NCI-H510A (cell line): Measurements from ENCODE around the gene SIGLECL1.
"Not testable (repeated sequence)": the region's sequence is repeated elsewhere in the genome, so short reads cannot be mapped to it uniquely, and the experiment has no call there.

Experiments used
- DNase-seq: peaks from one replicate; lab custom pipeline; 2025; lab: John Stamatoyannopoulos, UW

SIGLECL1 gene

GRCh38 chr19:51250786-51251467 is at the start of gene SIGLECL1:
TSS of gene SIGLECL1 (plus strand) at chr19:51251080. CDS start at chr19:51264073, 12,993 bp downstream.
- no peak for DNase-seq

GRCh38 chr19:51201712-51202111 is 49.2 kb upstream of the SIGLECL1 start:
- DNase-seq: no peak

GRCh38 chr19:51203916-51204315 is 47.0 kb upstream of the SIGLECL1 start:
- no peak for DNase-seq

GRCh38 chr19:51204321-51204720 is 46.6 kb upstream of the SIGLECL1 start:
- DNase-seq: no peak

GRCh38 chr19:51207747-51208146 is 43.1 kb upstream of the SIGLECL1 start:
- DNase-seq: no peak

- no peak for DNase-seq
Measured at GRCh38 chr19:51210191-51210784, 40.6 kb upstream of the SIGLECL1 start.

GRCh38 chr19:51210874-51211361 is 40.0 kb upstream of the SIGLECL1 start:
- not testable (repeated sequence) for DNase-seq

GRCh38 chr19:51211833-51212232 is 39.0 kb upstream of the SIGLECL1 start:
- DNase-seq: no peak

GRCh38 chr19:51219307-51219706 is 31.6 kb upstream of the SIGLECL1 start:
- no peak for DNase-seq

- DNase-seq: no peak
Measured at GRCh38 chr19:51219971-51220370, 30.9 kb upstream of the SIGLECL1 start.

GRCh38 chr19:51220996-51221395 is 29.9 kb upstream of the SIGLECL1 start:
- no peak for DNase-seq

GRCh38 chr19:51224163-51224641 is 26.7 kb upstream of the SIGLECL1 start:
- DNase-seq: no peak

- not testable (repeated sequence) for DNase-seq
Measured at GRCh38 chr19:51224898-51225393, 25.9 kb upstream of the SIGLECL1 start, which contains the start of gene CD33. TSS of gene CD33 (plus strand) at chr19:51225080. CDS start at chr19:51225119, 39 bp downstream.

- DNase-seq: no peak
Measured at GRCh38 chr19:51226067-51226466, 24.8 kb upstream of the SIGLECL1 start.

GRCh38 chr19:51227326-51227725 is 23.6 kb upstream of the SIGLECL1 start:
- DNase-seq: no peak

- DNase-seq: no peak
Measured at GRCh38 chr19:51227966-51228365, 22.9 kb upstream of the SIGLECL1 start.

- DNase-seq: no peak
Measured at GRCh38 chr19:51240866-51241265, 10.0 kb upstream of the SIGLECL1 start.

GRCh38 chr19:51242881-51243630 is 7.8 kb upstream of the SIGLECL1 start:
- DNase-seq: no peak

- DNase-seq: no peak
Measured at GRCh38 chr19:51246164-51246552, 4.7 kb upstream of the SIGLECL1 start.

GRCh38 chr19:51247972-51248590 is 2.8 kb upstream of the SIGLECL1 start:
- DNase-seq: no peak

GRCh38 chr19:51251468-51251820 is 564 bp downstream of the SIGLECL1 start:
- no peak for DNase-seq
